Measurements from ENCODE around the gene CLBA1.

GRCh38 chr14:104977681-104978653 lies 7.6 kb upstream of the CLBA1 start, which contains the start of gene AHNAK2:
- TF ChIP-seq, protein P1, sequence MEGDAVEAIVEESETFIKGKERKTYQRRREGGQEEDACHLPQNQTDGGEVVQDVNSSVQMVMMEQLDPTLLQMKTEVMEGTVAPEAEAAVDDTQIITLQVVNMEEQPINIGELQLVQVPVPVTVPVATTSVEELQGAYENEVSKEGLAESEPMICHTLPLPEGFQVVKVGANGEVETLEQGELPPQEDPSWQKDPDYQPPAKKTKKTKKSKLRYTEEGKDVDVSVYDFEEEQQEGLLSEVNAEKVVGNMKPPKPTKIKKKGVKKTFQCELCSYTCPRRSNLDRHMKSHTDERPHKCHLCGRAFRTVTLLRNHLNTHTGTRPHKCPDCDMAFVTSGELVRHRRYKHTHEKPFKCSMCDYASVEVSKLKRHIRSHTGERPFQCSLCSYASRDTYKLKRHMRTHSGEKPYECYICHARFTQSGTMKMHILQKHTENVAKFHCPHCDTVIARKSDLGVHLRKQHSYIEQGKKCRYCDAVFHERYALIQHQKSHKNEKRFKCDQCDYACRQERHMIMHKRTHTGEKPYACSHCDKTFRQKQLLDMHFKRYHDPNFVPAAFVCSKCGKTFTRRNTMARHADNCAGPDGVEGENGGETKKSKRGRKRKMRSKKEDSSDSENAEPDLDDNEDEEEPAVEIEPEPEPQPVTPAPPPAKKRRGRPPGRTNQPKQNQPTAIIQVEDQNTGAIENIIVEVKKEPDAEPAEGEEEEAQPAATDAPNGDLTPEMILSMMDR (IDR thresholded peaks at IDR 0.05) = no peak
- peak in 1 of 2 donors; percentile 47 for TF ChIP-seq POLR2A (IDR thresholded peaks at IDR 0.05)
